K562 (cell line): ENCODE results near the gene MATN4. TPM values are rescaled to one million over a fixed set of nuclear protein-coding genes. Genes with fewer than 3 reads are reported as not detected.

Experiments used
- ATAC-seq: fragments of 200-7000 bp; cut with Tn5 transposase; 3 replicates; pipeline ENCODE4 v1.9.1; 2020; ENCODE audit warnings: moderate library complexity
- BruUV-seq: library from RNA; stranded (reverse); fragments of 400-500 nt; replicated peaks from 2 replicates; lab custom pipeline; 2021; lab: Mats Ljungman, UMichigan
- CTCF ChIA-PET: fragments of 300-600 bp; formaldehyde crosslinking; extraction: SDS; loops from one replicate; lab custom pipeline; 2021; ENCODE audit warnings: low intra/inter-chr PET ratio; lab: Yijun Ruan, JAX
- POLR2A ChIA-PET: fragments of 300-600, 350-650 bp; sonication (Branson Sonifier 250); formaldehyde crosslinking; extraction: SDS; loops from one replicate; lab custom pipeline; 2021; ENCODE audit warnings: antibody characterized with exemption, inconsistent platforms; lab: Yijun Ruan, JAX
- DNase-seq, 4 experiments: peaks; one replicate each; pipeline versions ENCODE4 v3.0.0 to v3.0.0-alpha.2; 2011 to 2018; ENCODE audit warnings: low spot score in 3 of 4, mixed read lengths in 3 of 4; ENCODE audit errors: extremely low read depth in 1 of 4
- FAIRE-seq: peaks from 2 replicates; lab custom pipeline; 2011; peaks lifted over from hg19 to GRCh38; lab: Jason Lieb, UNC
- H2AFZ ChIP-seq: 2 replicates; pipeline ENCODE4 v1.6.0; 2011; ENCODE audit warnings: low read depth, low read length, control low read depth, inconsistent platforms
- H3K27ac ChIP-seq: fragments of 200-600 bp; 3 replicates; pipeline ENCODE4 v1.8.0; 2011; ENCODE audit warnings: low read depth, mild to moderate bottlenecking, control low read depth, inconsistent platforms, low read length, moderate library complexity, mixed read lengths; ENCODE audit errors: extremely low read depth
- H3K27me3 ChIP-seq, 2 experiments: fragments of 300-600 bp in 1 of 2; 2 replicates in 1 of 2; 3 replicates in 1 of 2; pipeline versions ENCODE4 v1.6.0 to v1.8.0; 2011; ENCODE audit warnings: inconsistent platforms in 2 of 2, low read length in 2 of 2, mild to moderate bottlenecking in 1 of 2, mixed read lengths in 1 of 2, moderate library complexity in 1 of 2; ENCODE audit not compliant: control insufficient read depth in 2 of 2, insufficient read depth in 2 of 2
- H3K36me3 ChIP-seq: fragments of 300-600 bp; 3 replicates; pipeline ENCODE4 v1.8.0; 2011; ENCODE audit warnings: mild to moderate bottlenecking, low read length, inconsistent platforms; ENCODE audit not compliant: control insufficient read depth, insufficient read depth
- H3K4me1 ChIP-seq, 2 experiments: fragments of 200-600 bp in 1 of 2; replicated peaks in 1 of 2; 2 replicates in 1 of 2; 3 replicates in 1 of 2; pipeline versions ENCODE4 v1.5.1 to v1.8.0; 2011; ENCODE audit warnings: inconsistent platforms in 2 of 2, low read length in 2 of 2, mild to moderate bottlenecking in 1 of 2, mixed read lengths in 1 of 2, moderate library complexity in 1 of 2; ENCODE audit not compliant: control insufficient read depth in 2 of 2, insufficient read depth in 2 of 2
- H3K4me2 ChIP-seq: 2 replicates; pipeline ENCODE4 v1.6.1; 2011; ENCODE audit warnings: low read length, control low read depth, inconsistent platforms, mixed read lengths; ENCODE audit not compliant: insufficient read depth
- H3K4me3 ChIP-seq: fragments of 200-600 bp; sonication (generic), shearing (Covaris generic); 2 replicates; pipeline ENCODE4 v1.5.1; 2016; ENCODE audit warnings: control low read depth, inconsistent platforms
- H3K79me2 ChIP-seq: fragments of 200-600 bp; 3 replicates; pipeline ENCODE4 v1.8.0; 2011; ENCODE audit warnings: low read length, inconsistent platforms; ENCODE audit not compliant: control insufficient read depth, insufficient read depth
- H3K9ac ChIP-seq, 2 experiments: 2 replicates each; pipeline versions ENCODE4 v1.6.0 to v1.6.1; 2011; ENCODE audit warnings: low read depth in 2 of 2, low read length in 2 of 2, control low read depth in 1 of 2, inconsistent platforms in 1 of 2, mild to moderate bottlenecking in 1 of 2, mixed read lengths in 1 of 2; ENCODE audit not compliant: insufficient read depth in 1 of 2
- H3K9me1 ChIP-seq: one replicate; pipeline ENCODE4 v1.6.0; 2011; ENCODE audit warnings: inconsistent platforms, mild to moderate bottlenecking, low read length, moderate library complexity; ENCODE audit not compliant: control insufficient read depth, insufficient read depth
- H3K9me3 ChIP-seq: replicated peaks from 2 replicates; pipeline ENCODE4 v1.5.1; 2011; ENCODE audit warnings: low read depth, low read length, inconsistent platforms; ENCODE audit not compliant: control insufficient read depth, insufficient read depth
- H4K20me1 ChIP-seq: replicated peaks from 2 replicates; pipeline ENCODE4 v1.6.1; 2011; ENCODE audit warnings: low read length, inconsistent platforms, mixed read lengths; ENCODE audit not compliant: control insufficient read depth, insufficient read depth
- CREB3L1 ChIP-seq: fragments of 450-650 bp; IDR thresholded peaks from 2 replicates; pipeline ENCODE4 v1.6.1; 2014; ENCODE audit warnings: low read depth, mild to moderate bottlenecking, moderate library complexity, borderline replicate concordance
- MAX ChIP-seq: sonication (generic); formaldehyde crosslinking; IDR thresholded peaks from 2 replicates; pipeline ENCODE4 v1.9.0; 2022; ENCODE audit warnings: mild to moderate bottlenecking, missing genetic modification reagents
- NBN ChIP-seq: fragments of 450-650 bp; IDR thresholded peaks from 2 replicates; pipeline ENCODE4 v1.6.1; 2016; ENCODE audit warnings: low read depth, mild to moderate bottlenecking
- PHB ChIP-seq: fragments of 250-450 bp; sonication (Bioruptor Pico); IDR thresholded peaks from 2 replicates; pipeline ENCODE4 v1.5.0; 2021
- ZNF12 ChIP-seq: sonication (generic); formaldehyde crosslinking; IDR thresholded peaks from 2 replicates; pipeline ENCODE4 v1.4.0; 2020; ENCODE audit warnings: mild to moderate bottlenecking, missing genetic modification reagents
- ZNF217 ChIP-seq: sonication (generic); formaldehyde crosslinking; IDR thresholded peaks from 2 replicates; pipeline ENCODE4 v1.8.0; 2022; ENCODE audit warnings: mild to moderate bottlenecking, missing genetic modification reagents
- WGBS: fragments of 100-300 bp; shearing (Covaris generic); methylation state at CpG from one replicate; pipeline ENCODE4 v1.1.6; 2016; ENCODE audit warnings: low coverage, mixed read lengths; ENCODE audit not compliant: insufficient coverage; ENCODE audit errors: missing lambda C conversion rate; 5-methylcytosine and 5-hydroxymethylcytosine counted together
- in situ Hi-C: fragments of 300-500 bp; cut with MboI; formaldehyde crosslinking; loops from 4 replicates; pipeline ENCODE4 v1.15.0; 2018; ENCODE audit warnings: inconsistent platforms, mixed read lengths
- intact Hi-C: fragments of 100-400 bp; cut with micrococcal nuclease; formaldehyde crosslinking; loops from 2 replicates; pipeline ENCODE4 v1.14.2; 2022
- polyA plus RNA-seq, 8 experiments: library from polyadenylated mRNA; depleted of rRNA in 4 of 8; stranded (reverse) in 5 of 8; unstranded in 3 of 8; fragments of >200 nt; fragmentation: Nextera tagmentation in 2 of 8; fragmentation: Illumina TruSeq in 1 of 8; extraction: Ambion mirVana in 2 of 8; extraction: Trizol in 1 of 8; gene quantifications; 2 replicates each; pipeline versions ENCODE4 v1.2.1 to v1.2.3, GENCODE V29; 2011 to 2014; ENCODE audit warnings: inconsistent platforms in 1 of 8, missing spikeins in 1 of 8
- total RNA-seq, 7 experiments: library from RNA; depleted of rRNA in 6 of 7; stranded (reverse); fragments of >200 nt in 6 of 7; fragmentation: Illumina TruSeq in 2 of 7; extraction: Trizol in 2 of 7; gene quantifications; 2 replicates each; pipeline versions ENCODE4 v1.2.1 to v1.2.3, GENCODE V29; 2011 to 2021; ENCODE audit warnings: low replicate concordance in 1 of 7

Gene MATN4
- total and polyA plus RNA-seq, 9 of the 15 experiments (the other 6 are each of a cell fraction or from before 2014, with no cell fraction given), result 0.09 TPM; not detected in 8

DNA sequence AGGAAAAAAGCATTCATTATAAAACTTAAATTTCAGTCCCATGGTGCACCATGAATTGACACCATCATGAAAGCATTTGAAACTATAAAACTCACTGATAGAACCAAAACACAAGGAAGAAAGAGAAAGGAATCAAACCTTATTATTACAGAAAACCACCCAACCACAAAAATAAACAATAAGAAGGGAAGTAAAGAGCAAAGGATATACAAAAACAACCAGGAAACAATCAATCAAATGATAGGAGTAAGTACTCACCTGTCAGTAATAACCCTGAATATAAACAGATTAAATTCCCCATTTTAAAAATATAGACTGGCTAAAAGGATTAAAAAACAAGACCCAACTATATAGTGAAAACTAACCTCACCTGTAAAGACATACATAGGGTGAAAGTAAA, 59.5 kb downstream of the MATN4 start (continued):
- TF ChIP-seq MAX (CRISPR knock-in tag) (no peak), CREB3L1 (no peak), PHB (CRISPR knock-in tag) (no peak), NBN (no peak)

DNA sequence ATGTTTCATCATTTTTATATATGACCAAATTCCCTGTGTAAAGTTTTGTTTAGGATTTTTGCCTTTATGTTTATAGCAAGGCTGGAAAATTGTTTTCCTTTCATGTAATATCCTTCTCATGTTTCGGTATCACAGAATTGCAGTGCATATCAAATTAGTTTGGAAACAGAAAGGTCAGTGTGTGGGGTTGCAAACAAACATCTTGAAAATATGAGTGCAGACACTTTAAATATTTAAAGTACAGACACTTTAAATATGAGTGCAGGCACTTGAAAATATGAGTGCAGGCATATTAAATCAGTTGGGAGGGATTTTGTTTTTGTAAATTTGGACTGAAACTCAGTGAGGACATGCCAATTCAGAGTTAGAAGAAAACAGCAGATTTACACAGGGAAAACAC, 60.2 kb downstream of the MATN4 start:
- FAIRE-seq, result no peak
- CTCF ChIA-PET, result no interaction called here
- ATAC-seq, result no peak

More for the DNA sequence above, 60.2 kb downstream of the MATN4 start:
- DNase-seq, result no peak
- intact Hi-C loops (no loop called here), in situ Hi-C loops (no loop called here)
- Histone ChIP-seq H4K20me1 (no peaks in the 10 kb centered on the region), H3K4me1 (no peaks in the 10 kb centered on the region), H3K27me3 (peaks cover 3 to 4% of the 10 kb centered on the region in 2 experiments; a peak in 3 of 5 replicates), H3K9me1 (no peaks in the 10 kb centered on the region), H3K4me3 (no peak overlapping the region), H2AFZ (no peak overlapping the region), H3K27ac (no peak overlapping the region), H3K9ac (no peak overlapping the region), H3K4me2 (no peak overlapping the region), H3K9me3 (no peaks in the 10 kb centered on the region), H3K79me2 (no peaks in the 10 kb centered on the region), H3K36me3 (no peaks in the 10 kb centered on the region)
- BruUV-seq, result no TSS peak
- POLR2A ChIA-PET, result no interaction called here
- WGBS, result 0% methylated on average over 1 of the region's 1 CpG
- TF ChIP-seq ZNF12 (CRISPR knock-in tag) (no peak), ZNF217 (no peak)
- TF ChIP-seq, all 486 proteins: peak for 0
